ENCODE results near the gene PNP. TPM values are rescaled to one million over a fixed set of nuclear protein-coding genes. Genes with fewer than 3 reads are reported as not detected.
"Not testable (repeated sequence)": the region's sequence is repeated elsewhere in the genome, so short reads cannot be mapped to it uniquely, and the experiment has no call there.

The PNP gene
- total RNA-seq, 1 donor from 2014 or later = 34.2 TPM

DNA sequence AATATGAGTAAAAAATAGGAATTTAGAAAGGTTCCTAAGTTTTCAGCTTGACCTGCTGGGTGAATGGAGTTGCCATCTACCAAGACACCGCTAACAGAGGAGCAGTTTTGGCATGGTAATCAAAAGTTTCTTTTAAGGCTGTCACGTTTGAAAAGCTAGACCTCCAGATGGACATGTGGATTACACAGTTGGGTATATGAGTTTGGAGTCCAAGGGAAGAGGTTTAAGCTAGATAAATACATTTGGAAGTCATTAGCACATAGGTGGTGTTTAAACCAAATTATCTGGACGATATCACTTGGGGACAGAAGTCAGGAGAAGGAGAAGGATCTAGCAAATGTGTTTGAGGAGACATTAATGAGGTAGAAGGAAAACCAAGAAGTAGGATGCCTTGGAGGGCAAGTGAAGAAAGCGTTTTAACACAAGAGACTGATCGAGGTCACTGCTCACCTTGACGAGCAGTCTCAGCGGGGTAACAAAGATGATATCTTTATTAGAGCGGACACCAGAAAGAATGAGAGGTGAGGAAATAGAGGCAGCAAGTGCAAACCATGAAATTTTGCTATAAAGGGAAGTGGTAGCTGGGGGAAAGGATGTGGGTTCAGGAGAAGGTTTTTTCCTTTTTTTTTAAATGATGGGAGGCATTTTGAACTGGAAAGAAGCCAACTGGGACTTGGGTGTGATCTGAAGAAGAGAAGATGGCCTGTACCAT lies 17.6 kb downstream of the PNP start:
- no peak for ATAC-seq

DNA sequence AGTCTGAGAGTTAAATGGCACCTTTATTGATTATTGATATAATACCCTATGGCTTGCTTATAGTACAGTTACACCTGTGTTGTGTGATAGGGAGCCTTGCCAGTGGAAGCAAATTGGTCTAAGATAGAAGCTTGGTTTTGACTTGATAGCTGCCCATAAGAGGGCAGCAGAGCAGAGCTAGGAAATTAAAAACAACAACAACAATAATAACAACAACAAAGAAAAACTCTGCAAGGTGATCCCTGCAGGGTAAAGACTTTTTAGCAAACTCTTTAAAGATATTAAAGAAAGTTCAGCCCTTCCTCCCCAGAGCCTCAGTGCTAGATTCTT lies 18.2 kb downstream of the PNP start:
- no peak for ATAC-seq
- intact Hi-C loops (cut with DNase I) = no loop called here
- DNase-seq (ENCODE audit: low spot score) = no peak

More for the DNA sequence above, 17.6 kb downstream of the PNP start:
- no peak for DNase-seq (ENCODE audit: low spot score)
- intact Hi-C loops (cut with DNase I) = no loop called here

DNA sequence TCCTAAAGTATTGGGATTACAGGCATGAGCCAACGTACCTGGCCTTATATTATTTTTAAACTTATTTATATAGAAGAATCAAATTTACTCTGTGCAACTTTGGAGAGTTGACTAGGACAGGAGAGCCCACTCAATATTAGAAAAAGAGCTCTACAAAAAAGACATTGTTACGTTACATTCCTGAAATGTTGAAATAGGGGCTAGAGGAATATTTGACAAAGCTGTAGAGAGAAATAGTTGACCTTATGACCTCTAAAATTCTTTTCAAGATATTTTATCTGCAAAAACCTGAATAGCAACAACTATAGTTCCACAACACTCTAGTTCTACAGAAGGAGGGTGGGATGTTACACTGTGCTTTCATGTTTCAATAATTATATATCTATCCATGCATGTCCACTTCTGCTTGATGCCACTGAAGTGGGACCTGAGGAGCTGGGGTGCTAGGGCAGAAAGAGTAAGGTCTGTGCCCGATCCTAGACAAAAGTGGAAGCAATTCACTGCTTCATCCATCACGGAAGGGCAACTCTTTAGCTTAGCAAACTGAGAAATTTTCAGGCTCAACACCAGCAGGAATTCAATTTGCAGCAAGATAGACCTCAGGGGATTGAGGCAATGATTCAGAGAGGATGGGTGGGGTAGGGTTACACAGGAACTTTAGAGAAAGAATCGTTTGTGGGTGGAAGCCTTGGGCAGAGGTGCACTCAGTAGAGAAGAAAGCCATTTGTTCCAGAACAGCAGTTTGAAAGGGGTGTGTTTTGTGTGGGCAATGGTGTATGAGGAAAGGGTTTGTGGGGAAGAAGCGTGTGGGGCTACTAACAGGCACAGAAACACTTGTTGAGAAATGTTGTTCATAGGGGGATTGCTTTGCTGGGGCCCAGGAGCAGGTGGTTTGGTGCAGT lies 20.1 kb downstream of the PNP start:
- ATAC-seq = peak; percentile 34
- intact Hi-C loops (cut with DNase I) = no loop called here

DNA sequence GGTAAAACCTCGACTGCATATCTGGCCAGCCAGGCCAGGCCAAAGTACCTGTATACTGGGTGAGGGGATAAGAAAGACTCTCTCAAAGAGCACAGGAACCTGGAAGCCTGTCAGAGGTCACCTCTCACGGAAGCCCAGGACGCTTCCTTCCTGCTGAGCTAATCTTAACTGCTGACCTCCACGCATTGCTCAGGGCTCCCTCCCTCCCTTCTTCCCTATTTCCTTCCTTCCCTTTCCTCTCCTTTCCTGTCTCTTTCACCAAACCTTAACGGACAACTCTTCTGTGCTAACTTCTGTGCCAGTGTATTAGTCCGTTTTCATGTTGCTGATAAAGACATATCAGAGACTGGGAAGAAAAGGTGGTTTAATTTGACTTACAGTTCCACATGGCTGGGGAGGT lies 21.4 kb downstream of the PNP start:
- intact Hi-C loops (cut with DNase I) = no loop called here
- DNase-seq (ENCODE audit: low spot score) (no peak), ATAC-seq (no peak)

More for the DNA sequence above, 20.1 kb downstream of the PNP start:
- no peak for DNase-seq (ENCODE audit: low spot score)

DNA sequence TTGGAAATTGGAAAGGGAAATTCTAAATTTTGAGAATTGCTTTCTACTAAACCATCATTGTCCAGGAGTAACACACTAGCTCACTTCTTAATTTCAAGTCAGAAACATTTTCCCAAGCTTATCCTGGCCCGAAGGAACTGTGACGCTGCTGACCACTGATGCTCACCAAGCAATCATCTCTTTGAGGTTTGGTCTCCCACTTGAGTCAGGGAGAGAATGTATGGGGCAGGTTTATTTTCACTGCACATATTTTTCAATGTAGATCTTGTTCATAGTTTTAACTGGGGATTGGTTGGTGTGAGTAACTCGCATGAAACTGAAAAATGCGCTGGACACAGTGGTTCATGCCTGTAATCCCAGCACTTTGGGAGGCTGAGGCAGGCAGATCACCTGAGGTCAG lies 23.3 kb downstream of the PNP start:
- ATAC-seq (no peak), DNase-seq (ENCODE audit: low spot score) (no peak)
- intact Hi-C loops (cut with DNase I) = no loop called here

DNA sequence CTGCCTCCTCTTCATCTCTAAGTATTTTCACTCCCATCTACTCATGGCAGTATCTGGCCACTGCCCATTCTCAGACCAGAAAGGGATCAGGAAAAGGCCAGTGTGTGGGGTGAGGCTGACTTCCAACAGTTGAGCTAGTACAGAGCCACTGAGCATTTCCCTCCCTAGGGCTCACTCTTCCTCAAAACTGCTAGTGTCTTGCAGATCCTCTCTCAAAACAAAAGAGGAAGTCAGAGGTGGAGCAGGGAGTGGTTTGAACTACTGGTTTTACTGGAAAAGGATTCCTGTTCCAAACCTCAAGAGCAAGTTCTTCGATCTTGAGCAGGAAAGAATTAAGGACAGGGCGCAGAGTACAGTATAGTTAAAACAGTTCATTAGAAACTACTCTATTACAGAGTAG lies 24.4 kb downstream of the PNP start:
- intact Hi-C loops (cut with DNase I) = no loop called here
- ATAC-seq (peak; percentile 63), DNase-seq (ENCODE audit: low spot score) (no peak)

DNA sequence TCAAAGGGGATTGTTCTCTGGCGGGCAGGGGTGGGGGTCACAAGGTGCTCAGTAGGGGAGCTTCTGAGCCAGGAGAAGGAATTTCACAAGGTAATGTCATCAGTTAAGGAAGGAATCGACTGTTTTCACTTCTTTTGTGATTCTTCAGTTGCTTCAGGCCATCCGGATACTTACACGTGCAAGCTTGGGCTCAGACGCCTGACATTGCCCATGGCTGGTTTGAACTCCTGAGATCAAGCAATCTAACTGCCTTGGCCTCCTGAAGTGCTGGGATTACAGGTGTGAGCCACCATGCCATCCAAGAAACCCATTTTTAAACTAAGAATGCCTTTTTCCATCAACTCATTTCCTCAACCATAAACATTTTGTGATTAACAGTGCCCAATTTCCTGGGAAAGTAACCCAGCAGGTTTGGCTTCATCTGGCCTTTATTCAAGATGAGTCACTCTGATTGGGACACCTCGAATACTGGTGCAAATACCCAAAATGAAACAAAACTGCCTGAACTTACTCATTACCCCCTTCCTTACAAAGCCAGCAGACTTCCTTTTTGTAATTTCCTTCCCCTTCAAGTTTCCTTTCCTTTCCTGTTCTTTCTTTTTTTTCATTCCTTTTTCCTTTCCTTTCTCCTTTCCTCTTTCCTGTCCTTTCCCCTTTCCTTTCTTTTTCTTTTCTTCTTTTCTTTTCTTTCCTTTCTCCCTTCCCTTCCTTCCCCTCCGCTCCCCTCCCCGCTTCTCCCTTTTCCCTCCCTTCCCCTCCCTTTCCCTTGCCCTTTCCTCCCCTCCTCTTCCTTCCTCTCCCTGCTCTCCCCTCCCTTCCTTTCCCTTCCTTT lies 25.9 kb downstream of the PNP start:
- DNase-seq (ENCODE audit: low spot score) = no peak
- intact Hi-C loops (cut with DNase I) = no loop called here
- ATAC-seq = no peak

DNA sequence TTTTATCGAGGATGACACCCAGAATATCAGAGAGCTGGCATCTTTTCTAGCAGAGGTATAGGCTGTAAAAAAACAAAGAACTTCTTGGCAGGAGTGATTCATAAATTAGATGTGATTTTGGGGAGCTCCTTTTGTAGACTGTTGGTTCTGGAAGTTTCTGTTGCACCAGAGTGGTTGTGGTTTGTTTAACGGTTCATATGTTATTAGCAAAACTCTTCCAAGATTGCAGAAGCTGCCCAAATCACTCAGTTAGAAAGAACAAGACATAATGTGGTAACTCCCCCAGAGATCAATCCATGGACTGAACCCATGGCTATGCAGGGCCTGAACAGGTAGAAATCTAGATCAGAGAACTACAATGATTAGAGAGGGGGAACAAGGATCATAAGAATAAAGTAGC lies 29.4 kb downstream of the PNP start:
- no peak for DNase-seq (ENCODE audit: low spot score)
- intact Hi-C loops (cut with DNase I) = no loop called here
- no peak for ATAC-seq

DNA sequence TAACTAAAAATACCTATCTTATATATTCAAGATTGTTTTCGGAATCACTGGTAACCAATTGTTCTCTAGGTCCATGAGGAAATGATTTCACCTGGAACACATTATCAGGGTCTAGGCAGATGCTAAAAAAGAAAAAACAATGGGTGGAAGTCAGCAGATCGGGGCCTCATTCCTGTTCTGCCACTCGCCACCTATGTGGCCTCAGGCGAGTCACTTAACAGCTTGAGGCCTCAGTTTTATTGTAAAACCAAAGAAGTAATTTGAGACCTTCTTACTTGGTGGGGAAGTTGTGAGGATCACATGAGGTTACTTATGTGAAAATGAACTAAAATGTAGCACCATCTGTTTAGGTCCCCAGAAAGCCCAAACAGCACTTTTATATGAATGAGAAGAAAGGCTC lies 29.9 kb downstream of the PNP start:
- DNase-seq (ENCODE audit: low spot score) = no peak
- no peak for ATAC-seq
- intact Hi-C loops (cut with DNase I) = no loop called here

DNA sequence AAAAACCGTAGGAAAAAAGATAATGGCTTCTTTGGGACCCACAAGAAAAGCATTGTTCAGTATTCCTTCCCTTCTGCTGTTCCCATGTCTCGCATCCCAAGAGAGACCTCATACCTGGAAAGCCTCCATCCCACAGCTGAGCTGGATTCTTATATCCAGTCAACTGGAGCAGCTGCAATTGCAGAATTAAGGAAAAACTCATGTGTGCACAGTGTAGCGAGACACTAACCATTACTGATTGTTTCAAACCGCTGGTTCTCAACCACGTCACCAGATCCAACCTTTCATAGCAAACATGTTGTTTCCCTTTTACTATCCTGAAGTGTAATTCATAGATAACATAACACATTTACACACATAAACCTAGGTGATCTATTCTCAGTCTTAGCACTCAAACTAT lies 30.7 kb downstream of the PNP start:
- ATAC-seq = no peak
- intact Hi-C loops (cut with DNase I) = no loop called here
- DNase-seq (ENCODE audit: low spot score) = no peak

DNA sequence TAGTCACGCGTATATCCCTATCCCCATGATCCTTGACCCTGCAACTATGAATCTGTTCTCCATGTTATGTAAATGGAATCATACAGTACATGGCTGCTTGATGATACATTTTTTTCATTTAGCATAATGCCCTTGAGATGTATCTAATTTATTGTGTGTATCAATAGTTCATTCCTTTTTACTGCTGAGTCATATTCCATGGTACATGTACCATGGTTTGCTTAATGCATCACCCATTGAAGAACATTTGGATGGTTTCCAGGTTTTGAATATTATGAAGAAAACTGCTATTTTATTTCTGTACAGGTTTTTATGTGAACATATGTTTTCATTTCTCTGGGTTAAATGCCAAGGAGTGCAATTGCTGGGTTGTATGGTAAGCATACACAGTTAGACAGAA lies 32.1 kb downstream of the PNP start:
- intact Hi-C loops (cut with DNase I) = no loop called here
- DNase-seq (ENCODE audit: low spot score) (no peak), ATAC-seq (no peak)

DNA sequence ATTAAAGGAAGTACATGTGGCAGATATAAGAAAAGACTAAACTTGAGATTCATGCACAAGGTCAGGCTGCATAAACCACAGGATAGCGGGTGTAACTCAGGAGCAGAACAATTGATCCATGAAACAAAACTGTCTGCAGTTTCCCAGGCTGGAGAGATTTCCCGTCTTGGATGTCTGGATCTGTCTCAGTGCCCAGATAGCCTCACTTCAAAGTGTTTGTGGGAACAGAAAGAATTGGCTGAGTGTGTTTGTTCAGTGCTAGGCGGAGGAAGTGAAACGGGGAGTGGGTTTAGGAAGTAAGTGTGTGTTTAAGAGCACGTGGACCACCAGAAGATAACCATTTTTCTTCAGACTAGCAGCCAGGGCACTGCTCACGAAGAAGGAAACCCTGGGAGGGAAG lies 34.7 kb downstream of the PNP start:
- ATAC-seq = peak; percentile 62
- no peak for DNase-seq (ENCODE audit: low spot score)
- intact Hi-C loops (cut with DNase I) = no loop called here

DNA sequence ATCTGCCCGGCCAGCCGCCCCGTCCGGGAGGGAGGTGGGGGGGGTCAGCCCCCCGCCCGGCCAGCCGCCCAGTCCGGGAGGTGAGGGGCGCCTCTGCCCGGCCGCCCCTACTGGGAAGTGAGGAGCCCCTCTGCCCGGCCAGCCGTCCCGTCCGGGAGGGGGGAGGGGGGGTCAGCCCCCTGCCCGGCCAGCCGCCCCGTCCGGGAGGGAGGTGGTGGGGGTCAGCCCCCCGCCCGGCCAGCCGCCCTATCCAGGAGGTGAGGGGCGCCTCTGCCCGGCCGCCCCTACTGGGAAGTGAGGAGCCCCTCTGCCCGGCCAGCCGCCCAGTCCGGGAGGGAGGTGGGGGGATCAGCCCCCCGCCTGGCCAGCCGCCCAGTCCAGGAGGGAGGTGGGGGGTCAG lies 37.1 kb downstream of the PNP start:
- DNase-seq (ENCODE audit: low spot score); ATAC-seq; intact Hi-C loops (cut with DNase I): not testable (repeated sequence)

DNA sequence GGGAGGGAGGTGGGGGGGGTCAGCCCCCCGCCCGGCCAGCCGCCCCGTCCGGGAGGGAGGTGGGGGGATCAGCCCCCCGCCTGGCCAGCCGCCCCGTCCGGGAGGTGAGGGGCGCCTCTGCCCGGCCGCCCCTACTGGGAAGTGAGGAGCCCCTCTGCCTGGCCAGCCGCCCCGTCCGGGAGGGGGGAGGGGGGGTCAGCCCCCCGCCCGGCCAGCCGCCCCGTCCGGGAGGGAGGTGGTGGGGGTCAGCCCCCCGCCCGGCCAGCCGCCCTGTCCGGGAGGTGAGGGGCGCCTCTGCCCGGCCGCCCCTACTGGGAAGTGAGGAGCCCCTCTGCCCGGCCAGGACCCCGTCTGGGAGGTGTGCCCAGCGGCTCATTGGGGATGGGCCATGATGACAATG lies 37.5 kb downstream of the PNP start:
- not testable (repeated sequence) for DNase-seq (ENCODE audit: low spot score); ATAC-seq

DNA sequence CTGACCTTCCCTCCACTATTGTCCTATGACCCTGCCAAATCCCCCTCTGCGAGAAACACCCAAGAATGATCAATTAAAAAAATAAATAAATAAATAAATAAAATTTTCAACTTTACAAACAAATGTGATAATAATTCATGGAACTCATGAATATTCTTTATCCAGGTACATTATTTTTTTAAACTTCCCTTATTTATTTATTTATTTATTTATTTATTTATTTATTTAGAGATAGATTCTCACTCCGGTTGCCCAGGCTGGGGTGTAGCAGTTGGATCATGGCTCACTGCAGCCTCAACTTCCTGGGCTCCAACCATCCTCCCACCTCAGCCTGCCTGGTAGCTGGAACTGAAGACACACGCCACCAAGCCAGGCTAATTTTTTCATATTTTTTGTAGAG lies 38.3 kb downstream of the PNP start:
- intact Hi-C loops (cut with DNase I); DNase-seq (ENCODE audit: low spot score); ATAC-seq: not testable (repeated sequence)

More for the DNA sequence above, 37.5 kb downstream of the PNP start:
- intact Hi-C loops (cut with DNase I) = not testable (repeated sequence)

DNA sequence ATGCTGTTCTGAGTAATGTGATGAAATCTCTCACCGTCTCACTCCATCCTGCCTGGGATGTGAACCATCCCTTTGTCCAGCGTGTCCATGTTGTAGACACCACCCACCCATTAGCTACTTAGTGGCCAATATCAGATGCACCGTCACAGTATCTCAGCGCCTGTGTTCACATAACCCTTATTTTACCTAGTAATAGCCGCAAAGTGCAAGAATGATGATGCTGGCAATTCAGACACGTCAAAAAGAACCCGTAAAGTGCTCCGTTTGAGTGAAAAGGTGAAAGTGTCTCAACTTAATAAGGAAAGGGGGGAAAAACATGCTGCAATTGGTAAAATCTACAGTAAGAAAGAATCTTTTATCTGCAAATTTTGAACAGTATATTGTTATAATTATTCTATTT lies 39.2 kb downstream of the PNP start:
- intact Hi-C loops (cut with DNase I) = no loop called here
- ATAC-seq = no peak
- no peak for DNase-seq (ENCODE audit: low spot score)

DNA sequence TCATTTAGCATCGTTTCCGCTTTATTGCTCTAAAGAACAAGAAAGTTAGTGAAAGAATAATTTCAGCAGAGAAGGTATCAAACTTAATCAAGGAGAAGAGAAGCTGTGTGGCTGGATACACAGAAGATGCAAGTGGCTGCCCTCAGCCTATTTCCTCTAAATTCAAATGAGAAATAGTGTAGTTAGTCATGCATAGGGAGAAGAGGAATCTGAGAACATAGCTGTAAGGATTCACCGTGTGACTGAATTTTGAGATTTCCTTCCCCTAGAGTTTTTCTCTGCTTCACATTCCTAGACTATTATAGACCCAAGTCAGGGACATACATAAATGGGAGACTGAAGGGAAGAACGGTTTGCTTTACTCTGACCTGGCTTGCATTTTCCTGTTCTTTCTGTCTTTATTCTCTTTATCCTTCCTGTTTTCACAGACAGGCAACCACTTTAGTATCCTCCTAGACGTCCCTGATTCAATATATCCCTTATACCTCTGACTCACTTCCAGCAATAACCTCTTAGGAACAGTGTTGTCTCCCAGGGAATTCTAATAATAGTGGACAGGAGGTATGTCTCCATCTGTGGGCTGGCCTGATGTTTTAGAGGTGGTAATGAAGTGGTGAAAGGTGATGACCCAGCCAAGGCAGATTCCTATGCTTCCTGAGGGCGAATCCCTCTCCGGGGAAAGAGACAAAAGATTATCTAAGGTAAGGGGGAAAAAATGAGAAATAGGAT lies 43.1 kb downstream of the PNP start:
- DNase-seq (ENCODE audit: low spot score) (no peak), ATAC-seq (no peak)
- intact Hi-C loops (cut with DNase I) = no loop called here

DNA sequence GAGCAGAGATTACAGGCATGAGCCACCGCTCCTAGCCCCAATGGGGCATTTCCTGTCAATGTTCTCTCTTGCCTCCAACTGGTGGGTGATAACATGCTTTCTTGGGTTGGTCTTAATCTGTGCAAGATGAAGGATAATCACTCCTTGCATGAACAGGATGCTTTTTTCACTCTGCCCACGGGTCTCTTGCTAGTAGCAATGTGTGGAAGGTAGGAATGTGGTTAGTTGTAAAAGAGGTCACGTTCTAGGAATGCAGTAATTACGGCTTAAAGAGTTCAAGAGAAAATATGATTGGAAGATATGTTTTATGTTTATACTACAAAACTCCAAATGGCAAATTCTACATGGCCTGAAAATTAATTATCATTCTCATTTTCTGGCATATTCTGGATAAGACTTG lies 46.6 kb downstream of the PNP start:
- DNase-seq (ENCODE audit: low spot score) (no peak), ATAC-seq (no peak)
- intact Hi-C loops (cut with DNase I) = no loop called here

DNA sequence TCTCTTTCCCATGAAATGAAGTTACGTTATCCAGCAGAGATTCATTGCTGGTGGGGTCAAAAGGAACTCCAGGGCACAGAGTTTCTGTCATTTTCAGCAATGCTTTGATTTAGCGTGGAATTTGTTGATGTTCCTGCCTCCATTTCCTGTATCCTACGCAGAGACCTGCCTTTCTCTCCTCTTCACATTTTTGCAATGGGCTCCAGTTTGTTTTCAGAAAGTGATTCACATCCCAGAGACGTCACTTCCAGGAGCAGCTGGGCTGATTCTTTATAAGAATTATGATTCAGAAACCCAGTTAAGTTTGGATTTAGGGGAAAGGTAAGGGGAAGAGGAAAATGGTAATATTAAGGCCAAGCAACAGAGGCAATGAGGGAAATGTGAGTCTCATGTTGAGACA lies 47.7 kb downstream of the PNP start:
- no peak for DNase-seq (ENCODE audit: low spot score)
- ATAC-seq = no peak
- intact Hi-C loops (cut with DNase I) = no loop called here
